Psoas muscle (tissue), 8 donors: ENCODE measurements around the gene DLGAP1. TPM values are rescaled to one million over a fixed set of nuclear protein-coding genes. Genes with fewer than 3 reads are reported as not detected.

Experiments used
- ATAC-seq, 4 donors: fragments of 200-7000 bp; cut with Tn5 transposase; one replicate each; pipeline ENCODE4 v1.9.1; 2020; ENCODE audit warnings: moderate library complexity in 3 of 4, mild to moderate bottlenecking in 2 of 4
- DNase-seq, 2 donors: peaks; one replicate each; pipeline ENCODE4 v3.0.0-alpha.2; 2020
- H3K27ac ChIP-seq: fragments of 200-600 bp; one replicate; pipeline ENCODE4 v1.8.0; 2022
- H3K27me3 ChIP-seq, 3 donors: fragments of 200-600 bp in 1 of 3; one replicate each; pipeline versions ENCODE4 v1.6.1 to v1.8.0; 2013 to 2022; ENCODE audit warnings: low read length in 2 of 3, mild to moderate bottlenecking in 2 of 3, moderate library complexity in 1 of 3; ENCODE audit not compliant: insufficient read depth in 3 of 3
- H3K36me3 ChIP-seq, 2 donors: fragments of 200-600 bp in 1 of 2; one replicate each; pipeline versions ENCODE4 v1.6.1 to v1.8.0; 2013 to 2022; ENCODE audit warnings: low read depth in 1 of 2, mild to moderate bottlenecking in 1 of 2, moderate library complexity in 1 of 2; ENCODE audit not compliant: insufficient read depth in 1 of 2
- H3K4me1 ChIP-seq: fragments of 200-600 bp; one replicate; pipeline ENCODE4 v1.8.0; 2022
- H3K4me3 ChIP-seq: fragments of 200-600 bp; one replicate; pipeline ENCODE4 v1.8.0; 2022; ENCODE audit warnings: mild to moderate bottlenecking
- H3K9me3 ChIP-seq: fragments of 200-600 bp; one replicate; pipeline ENCODE4 v1.8.0; 2022
- CTCF ChIP-seq: fragments of 200-600 bp; IDR thresholded peaks from one replicate; pipeline ENCODE4 v1.8.0; 2022; ENCODE audit warnings: antibody characterized with exemption
- WGBS, 3 donors: extraction: QIAGEN DNeasy Blood & Tissue Kit; methylation state at CpG; one replicate each; pipeline versions ENCODE4 v1.1.6 to v1.1.7; 2013; 5-methylcytosine and 5-hydroxymethylcytosine counted together
- intact Hi-C, 2 donors: fragments of 100-400 bp; cut with DNase I; formaldehyde crosslinking; loops; one replicate each; pipeline versions ENCODE4 v1.11.0 to v1.14.2; 2022
- polyA plus RNA-seq, 3 donors: library from polyadenylated mRNA; stranded (reverse); fragments of 200-250 nt; gene quantifications; one replicate each; pipeline ENCODE4 v1.2.3, GENCODE V29; 2013
- total RNA-seq, 4 donors: library from RNA; stranded (reverse); fragmentation: NEBNext Ultra II Directional in 2 of 4; extraction: Animal tissue kit (Norgen Biotek cat#: 25700) in 2 of 4; gene quantifications; one replicate each; pipeline versions ENCODE4 v1.2.1 to v1.2.4, GENCODE V29; 2021 to 2023
- donor health status: healthy with polysubstance abuse.
- donor health status: DM: no; HTN: no; CAD: no; lungs with moderate emphysema.
- donor health status: Bipolar disorder and iron deficiency.
- donor health status: healthy.
- donor health status: DM: yes; HTN: yes; CAD: no.
- donor health status: DM: no; HTN: no; CAD: no.
- donor health status: DM: no; HTN: no; CAD: no.
- donor health status: DM: yes; HTN: yes; CAD: no.

DLGAP1 gene
- total and polyA plus RNA-seq, 7 donors = 0.09 to 0.26 (median 0.16) TPM; not detected in 1

DNA sequence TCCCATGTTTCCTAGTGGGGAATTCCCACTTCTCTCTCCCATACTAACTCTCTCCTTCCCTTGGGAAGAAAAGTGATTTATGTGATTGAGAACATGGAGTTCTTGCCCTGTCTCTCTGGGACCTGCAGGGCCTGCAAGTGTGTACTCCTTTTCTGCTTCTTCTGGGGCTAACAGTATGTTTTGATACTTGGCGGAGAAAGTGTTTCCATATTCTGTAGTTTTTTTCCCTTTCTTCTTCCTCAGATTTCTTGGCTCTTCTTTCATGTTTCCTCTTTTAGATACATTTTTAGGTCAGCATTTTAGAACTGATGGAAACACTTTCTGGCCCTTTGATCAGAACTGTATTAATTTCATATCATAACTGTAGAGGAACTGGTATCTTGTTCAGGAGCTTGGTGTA, 352.2 kb downstream of the DLGAP1 start:
- no peaks in the 10 kb centered on the region for H3K36me3 ChIP-seq
- no peak overlapping the region for H3K4me3 ChIP-seq
- 84 to 91% (median 87%) methylated on average over 1 of the region's 1 CpG for WGBS, 3 donors
- no peaks in the 10 kb centered on the region for H3K4me1 ChIP-seq
- no peak for ATAC-seq
- intact Hi-C loops = loop anchor here in 1 of 2 donors (10.0 kb wide), 1 partner anchor 952 kb away; no protein-coding TSS in a partner anchor
- DNase-seq = no peak
- H3K27ac ChIP-seq = no peak overlapping the region
- no peak for TF ChIP-seq CTCF
- H3K9me3 ChIP-seq = peaks cover 6% of the 10 kb centered on the region
- H3K27me3 ChIP-seq = no peaks in the 10 kb centered on the region

- intact Hi-C loops = loop anchor here in 1 of 2 donors (10.0 kb wide), 1 partner anchor 954 kb away; no protein-coding TSS in a partner anchor
- WGBS, 3 donors = 82 to 91% (median 89%) methylated on average over 5 of the region's 5 CpGs
Measured at GRCh38 chr18:4101009-4101408, 354.1 kb downstream of the DLGAP1 start.

DNA sequence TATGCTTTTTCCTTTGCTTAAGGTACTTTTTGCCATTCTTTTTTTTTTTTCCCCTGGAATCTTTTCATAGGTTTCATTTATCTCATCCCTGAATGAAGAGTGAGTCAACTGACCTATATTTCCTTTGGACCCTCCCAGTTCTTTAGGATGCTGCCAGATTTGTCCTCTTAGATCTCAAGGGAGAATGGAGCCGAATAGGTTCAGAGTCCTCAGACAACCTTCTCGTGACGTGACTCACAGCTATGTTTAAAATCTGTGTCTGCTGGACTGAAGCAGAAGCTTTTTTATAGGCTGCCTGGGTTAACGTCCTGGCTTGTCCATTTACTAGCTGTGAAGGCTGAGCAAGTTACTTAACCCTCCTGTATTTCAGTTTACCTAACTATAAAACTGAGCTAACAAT, 358.6 kb downstream of the DLGAP1 start:
- intact Hi-C loops = no loop called here
- Histone ChIP-seq H3K4me1 (no peaks in the 10 kb centered on the region), H3K27me3 (peaks cover 0 to 2% (median 0%) of the 10 kb centered on the region in 3 donors), H3K36me3 (no peaks in the 10 kb centered on the region), H3K9me3 (peaks cover 6% of the 10 kb centered on the region), H3K27ac (no peak overlapping the region), H3K4me3 (no peak overlapping the region)
- DNase-seq (no peak), ATAC-seq (no peak)
- no peak for TF ChIP-seq CTCF
- WGBS, 3 donors = 48 to 51% (median 50%) methylated on average over 4 of the region's 4 CpGs

More at GRCh38 chr18:4101009-4101408, 354.1 kb downstream of the DLGAP1 start:
- Histone ChIP-seq H3K27ac (no peak overlapping the region), H3K9me3 (peaks cover 6% of the 10 kb centered on the region), H3K27me3 (no peaks in the 10 kb centered on the region), H3K4me3 (no peak overlapping the region), H3K4me1 (no peaks in the 10 kb centered on the region), H3K36me3 (no peaks in the 10 kb centered on the region)
- DNase-seq = no peak
- no peak for TF ChIP-seq CTCF
- no peak for ATAC-seq

DNA sequence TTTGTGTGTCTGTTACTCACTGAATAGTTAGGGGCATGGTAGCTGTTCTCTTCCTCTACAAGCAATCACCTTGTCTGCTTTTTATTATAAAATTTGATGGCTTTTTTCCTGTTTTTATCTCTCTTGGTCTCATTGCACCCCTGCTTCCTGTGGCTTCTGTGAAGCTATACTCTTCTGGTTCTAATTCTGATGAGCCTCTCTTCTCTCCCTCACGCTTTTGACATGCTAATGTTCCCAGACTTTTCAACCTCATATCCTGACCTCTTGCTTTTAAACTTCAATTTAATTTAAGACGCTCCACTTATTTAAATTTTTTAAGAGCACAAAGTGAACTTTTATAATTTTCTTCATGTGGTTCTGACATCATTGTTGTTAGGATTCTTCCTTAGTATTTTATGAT, 361.4 kb downstream of the DLGAP1 start:
- intact Hi-C loops = no loop called here

More for the DNA sequence above, 361.4 kb downstream of the DLGAP1 start:
- no peak for TF ChIP-seq CTCF
- DNase-seq (no peak), ATAC-seq (no peak)
- no peak overlapping the region for H3K27ac ChIP-seq
- no peaks in the 10 kb centered on the region for H3K4me1 ChIP-seq
- no peaks in the 10 kb centered on the region for H3K36me3 ChIP-seq
- no peaks in the 10 kb centered on the region for H3K9me3 ChIP-seq
- 44 to 53% (median 46%) methylated on average over 2 of the region's 2 CpGs for WGBS, 3 donors
- H3K4me3 ChIP-seq = no peak overlapping the region
- H3K27me3 ChIP-seq = peaks cover 0 to 2% (median 0%) of the 10 kb centered on the region in 3 donors
